Measurements from ENCODE around the gene PSMD9.
"Not testable (repeated sequence)": the region's sequence is repeated elsewhere in the genome, so short reads cannot be mapped to it uniquely, and the experiment has no call there.

Gene PSMD9

GRCh38 chr12:121925358-121925695 lies 36.7 kb downstream of the PSMD9 start:
- peak; percentile 52 for DNase-seq (ENCODE audit: low spot score)

- no peak for DNase-seq (ENCODE audit: low spot score)
These were observed 38.5 kb downstream of the PSMD9 start for GRCh38 chr12:121926874-121927706.

- no peak for DNase-seq (ENCODE audit: low spot score)
These were observed 39.2 kb downstream of the PSMD9 start for GRCh38 chr12:121927813-121928212.

GRCh38 chr12:121929545-121929944 lies 41.0 kb downstream of the PSMD9 start:
- not testable (repeated sequence) for DNase-seq (ENCODE audit: low spot score)

- no peak for DNase-seq (ENCODE audit: low spot score)
These were observed 42.3 kb downstream of the PSMD9 start for GRCh38 chr12:121930862-121931261.

GRCh38 chr12:121932176-121932536 lies 43.6 kb downstream of the PSMD9 start:
- DNase-seq (ENCODE audit: low spot score): no peak

GRCh38 chr12:121932914-121933521 lies 44.4 kb downstream of the PSMD9 start:
- no peak for DNase-seq (ENCODE audit: low spot score)

- DNase-seq (ENCODE audit: low spot score): no peak
These were observed 45.1 kb downstream of the PSMD9 start for GRCh38 chr12:121933522-121934308.

- no peak for DNase-seq (ENCODE audit: low spot score)
These were observed 45.7 kb downstream of the PSMD9 start for GRCh38 chr12:121934309-121934664.

GRCh38 chr12:121937654-121938053 lies 49.1 kb downstream of the PSMD9 start:
- DNase-seq (ENCODE audit: low spot score): no peak

- no peak for DNase-seq (ENCODE audit: low spot score)
These were observed 50.6 kb downstream of the PSMD9 start for GRCh38 chr12:121939186-121939585.

- DNase-seq (ENCODE audit: low spot score): no peak
These were observed 51.6 kb downstream of the PSMD9 start for GRCh38 chr12:121939992-121940766.

GRCh38 chr12:121942145-121942718 lies 53.6 kb downstream of the PSMD9 start:
- no peak for DNase-seq (ENCODE audit: low spot score)

GRCh38 chr12:121943926-121944325 lies 55.3 kb downstream of the PSMD9 start:
- DNase-seq (ENCODE audit: low spot score): no peak

- DNase-seq (ENCODE audit: low spot score): no peak
These were observed 57.9 kb downstream of the PSMD9 start for GRCh38 chr12:121946313-121947025.

GRCh38 chr12:121947981-121948380 lies 59.4 kb downstream of the PSMD9 start:
- no peak for DNase-seq (ENCODE audit: low spot score)

- DNase-seq (ENCODE audit: low spot score): peak; percentile 55
These were observed 61.2 kb downstream of the PSMD9 start for GRCh38 chr12:121949648-121950397.

- DNase-seq (ENCODE audit: low spot score): no peak
These were observed 64.6 kb downstream of the PSMD9 start for GRCh38 chr12:121953117-121953692.

- DNase-seq (ENCODE audit: low spot score): no peak
These were observed 65.1 kb downstream of the PSMD9 start for GRCh38 chr12:121953695-121954094.
